Adrenal gland (tissue), 5 donors: Measurements from ENCODE around the gene STEAP1.

Source experiments
- CTCF ChIP-seq, 6 experiments: fragments of 450-650 bp in 4 of 6; fragments of 200-600 bp in 2 of 6; sonication (generic) in 1 of 6; IDR thresholded peaks; 1 replicate in 5 of 6; 2 replicates in 1 of 6; pipeline versions ENCODE4 v1.5.1 to v1.8.0; 2016 to 2021; ENCODE audit warnings: antibody characterized with exemption in 6 of 6, mild to moderate bottlenecking in 2 of 6, moderate library complexity in 1 of 6
- POLR2A ChIP-seq, 2 donors: fragments of 450-650 bp; IDR thresholded peaks; one replicate each; pipeline ENCODE4 v1.6.1; 2017; ENCODE audit warnings: antibody characterized with exemption in 2 of 2, mild to moderate bottlenecking in 2 of 2, moderate library complexity in 1 of 2
- donor health status: DM: no; HTN: no; CAD: no.

- TF ChIP-seq CTCF (IDR thresholded peaks at IDR 0.05) (no peak), POLR2A (IDR thresholded peaks at IDR 0.05) (no peak)
Observed at GRCh38 chr7:90176195-90176594, 21.9 kb downstream of the STEAP1 start.
